GM18868 (cell line): ENCODE data around the gene TCERG1L.
"Not testable (repeated sequence)": the region's sequence is repeated elsewhere in the genome, so short reads cannot be mapped to it uniquely, and the experiment has no call there.

Experiments used
- ATAC-seq: cut with Tn5 transposase; IDR thresholded peaks from one replicate; pipeline ENCODE4 v1.9.1; 2021; ENCODE audit warnings: mild to moderate bottlenecking, moderate library complexity; ENCODE audit not compliant: unreplicated experiment

TCERG1L gene

DNA sequence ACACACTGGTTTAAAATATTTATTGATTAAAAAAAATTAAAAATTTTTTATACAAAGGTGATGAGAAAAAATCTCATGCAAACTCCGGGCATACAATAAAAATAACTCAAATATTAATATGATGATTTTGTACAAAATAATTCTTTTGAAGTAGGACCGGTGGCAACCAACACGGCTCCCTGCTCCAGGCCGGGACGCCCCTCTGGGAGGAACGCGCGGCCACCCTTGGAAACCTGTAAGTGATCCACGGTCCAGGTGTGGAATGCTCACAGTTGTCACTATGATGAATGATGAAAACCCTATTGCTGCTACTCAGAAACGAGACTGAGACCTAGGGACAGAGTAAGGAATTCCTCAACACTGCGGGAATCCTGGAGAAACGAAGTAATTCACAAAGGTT lies 219.1 kb downstream of the TCERG1L start:
- no peak for ATAC-seq

DNA sequence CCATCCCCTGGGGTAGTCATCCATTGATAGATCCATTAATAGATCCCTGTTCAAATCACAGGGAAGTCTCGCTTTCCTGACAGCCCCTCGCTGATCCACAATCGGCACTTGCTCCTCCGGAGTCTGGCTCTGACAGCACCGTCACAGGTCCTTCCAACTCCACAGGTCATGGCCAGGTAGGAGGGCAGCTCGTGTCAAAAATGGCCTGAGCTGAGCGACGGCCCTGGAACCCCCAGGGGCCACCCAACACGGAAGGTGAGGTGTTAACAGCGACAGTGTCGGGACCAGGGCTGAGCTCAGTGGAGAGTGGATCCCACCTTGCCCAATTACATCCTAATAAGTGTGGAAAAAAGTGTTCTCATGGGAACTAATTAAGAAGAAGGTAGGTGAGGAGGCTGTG lies 219.8 kb downstream of the TCERG1L start:
- ATAC-seq: no peak

- ATAC-seq: no peak
Observed at GRCh38 chr10:131090761-131091661, 220.5 kb downstream of the TCERG1L start.

GRCh38 chr10:131089861-131090260 lies 221.7 kb downstream of the TCERG1L start:
- ATAC-seq: no peak

DNA sequence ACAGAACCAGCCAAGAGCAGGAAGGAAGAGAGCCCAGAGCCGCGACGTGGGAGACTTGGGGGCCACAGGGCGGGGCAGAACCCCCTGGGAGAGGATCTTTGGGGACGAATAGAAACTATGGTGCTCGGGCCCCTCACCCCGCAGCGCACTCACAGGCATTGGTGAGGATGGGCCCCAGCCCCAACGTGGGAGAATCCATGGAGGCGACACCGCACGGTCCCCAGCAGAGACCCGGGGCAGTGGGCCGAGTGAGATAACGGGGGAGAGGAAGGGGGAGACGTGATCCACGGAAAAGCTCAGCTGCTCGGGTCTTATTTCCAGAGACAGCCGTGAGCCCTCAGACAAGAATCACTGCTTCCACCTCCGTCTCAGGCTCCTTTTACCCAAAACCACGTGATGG lies 222.4 kb downstream of the TCERG1L start:
- ATAC-seq: no peak

- no peak for ATAC-seq
Observed at GRCh38 chr10:131088619-131089018, 222.9 kb downstream of the TCERG1L start.

- no peak for ATAC-seq
Observed at GRCh38 chr10:131087464-131088215, 223.9 kb downstream of the TCERG1L start.

- no peak for ATAC-seq
Observed at GRCh38 chr10:131086511-131086910, 225.0 kb downstream of the TCERG1L start.

DNA sequence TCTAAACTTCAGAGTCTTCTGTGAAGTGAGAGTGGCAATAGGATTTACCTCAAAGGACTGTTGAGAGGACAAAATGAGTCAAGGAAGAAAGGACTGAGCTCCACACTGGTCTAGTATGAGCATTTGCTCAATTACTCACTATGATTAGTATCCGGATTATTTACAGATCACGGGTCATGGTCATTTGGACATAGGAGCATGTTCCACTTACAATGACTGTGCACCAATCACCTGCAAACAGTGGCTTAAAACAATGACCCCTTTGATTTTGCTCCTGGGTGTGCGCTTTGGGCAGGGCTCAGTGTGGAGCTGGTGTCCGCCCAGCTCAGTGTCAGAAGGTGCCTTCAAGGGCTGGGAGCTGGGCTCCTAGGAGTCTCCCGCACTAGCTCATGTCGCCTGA lies 225.4 kb downstream of the TCERG1L start:
- no peak for ATAC-seq

DNA sequence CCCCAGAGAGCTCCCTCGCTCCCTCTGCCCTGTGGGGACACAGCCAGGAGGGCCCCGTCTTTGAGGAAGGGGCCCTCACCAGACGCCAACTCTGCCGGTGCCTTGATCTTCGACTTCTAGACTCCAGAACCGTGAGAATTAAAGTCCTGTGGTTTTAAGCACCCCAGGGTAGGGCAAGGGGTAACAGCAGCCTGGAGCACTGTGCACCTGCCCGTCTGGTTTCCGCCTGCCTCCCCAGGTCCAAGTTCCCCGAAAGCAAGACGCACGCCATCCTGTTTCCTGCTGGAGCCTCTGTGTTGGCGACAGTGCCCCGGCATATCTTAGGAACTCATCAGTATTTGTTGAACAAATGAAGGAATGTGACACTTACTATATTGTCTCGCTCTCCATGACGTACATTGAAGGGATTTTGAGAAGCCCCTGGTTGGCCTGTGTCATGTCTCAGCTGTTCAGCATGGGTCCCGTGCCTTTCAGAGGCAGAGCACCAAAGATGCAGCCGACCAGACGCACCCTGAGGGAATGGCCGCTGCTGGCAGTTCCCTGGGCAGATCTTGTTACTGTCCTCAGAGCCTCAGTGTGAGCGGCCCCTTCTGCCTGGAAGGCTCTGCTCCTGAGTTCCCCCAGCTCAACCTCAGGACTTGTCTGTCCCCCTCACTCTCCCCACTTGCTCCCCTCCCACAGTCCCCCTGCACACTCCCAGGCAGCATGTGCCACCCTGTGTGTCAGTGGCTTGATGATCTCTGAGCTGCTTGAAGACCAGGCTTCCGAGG lies 226.2 kb downstream of the TCERG1L start:
- no peak for ATAC-seq

DNA sequence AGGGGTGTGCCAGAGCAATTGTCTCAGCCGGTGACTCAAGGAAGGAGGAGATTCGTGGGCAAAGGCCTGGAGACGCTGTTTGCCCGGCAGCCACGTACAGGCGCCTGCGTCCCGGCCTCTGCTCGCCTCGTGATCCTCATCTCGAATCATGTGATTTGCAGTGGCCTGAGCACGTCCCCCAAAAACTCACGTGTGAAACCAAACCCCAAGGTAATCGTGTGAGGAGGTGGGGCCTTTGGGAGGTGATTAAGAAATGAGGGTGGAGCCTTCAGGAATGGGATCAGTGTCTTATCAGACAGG lies 226.8 kb downstream of the TCERG1L start:
- ATAC-seq: no peak

DNA sequence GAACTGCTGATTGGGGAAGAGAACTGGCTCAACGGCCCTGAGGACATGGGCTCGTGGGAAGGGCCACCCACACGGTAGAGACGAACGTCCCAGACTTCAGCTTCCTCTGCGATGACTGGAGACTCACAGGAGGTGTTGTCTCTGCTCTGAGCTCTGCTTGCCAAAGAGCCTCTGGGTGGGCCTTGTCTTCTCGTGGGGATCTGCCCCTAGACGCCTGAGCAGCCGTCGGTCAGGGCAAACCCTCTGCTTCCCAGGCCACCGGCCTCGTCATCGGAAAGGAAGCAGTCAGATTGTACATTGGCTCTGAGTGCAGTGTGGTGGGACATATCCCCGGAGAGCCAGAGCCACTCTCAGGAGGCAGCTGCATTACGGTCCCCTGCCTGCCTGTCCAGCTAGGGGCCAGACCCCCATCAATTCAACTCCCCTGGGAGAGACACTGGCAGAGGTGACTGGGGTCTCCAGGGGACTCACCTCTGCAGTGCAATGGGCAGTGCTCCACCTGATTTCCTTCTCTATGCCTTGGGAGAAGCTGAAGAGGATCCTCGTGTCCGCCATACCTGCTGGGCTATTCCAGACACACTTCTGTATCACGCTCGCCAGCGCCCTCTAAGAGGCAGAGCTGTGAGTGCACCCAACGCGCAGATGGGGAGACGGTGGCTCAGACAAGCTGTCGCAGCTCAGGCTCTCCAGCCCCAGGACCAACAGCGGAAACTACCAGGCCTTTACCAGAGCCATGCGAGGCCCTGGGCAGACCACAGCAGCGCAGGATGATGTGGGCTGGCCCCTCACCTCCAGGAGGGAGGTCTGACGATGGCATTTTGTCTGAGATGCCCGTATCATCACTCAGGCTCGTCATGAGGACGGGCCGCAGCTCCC lies 227.4 kb downstream of the TCERG1L start:
- no peak for ATAC-seq

DNA sequence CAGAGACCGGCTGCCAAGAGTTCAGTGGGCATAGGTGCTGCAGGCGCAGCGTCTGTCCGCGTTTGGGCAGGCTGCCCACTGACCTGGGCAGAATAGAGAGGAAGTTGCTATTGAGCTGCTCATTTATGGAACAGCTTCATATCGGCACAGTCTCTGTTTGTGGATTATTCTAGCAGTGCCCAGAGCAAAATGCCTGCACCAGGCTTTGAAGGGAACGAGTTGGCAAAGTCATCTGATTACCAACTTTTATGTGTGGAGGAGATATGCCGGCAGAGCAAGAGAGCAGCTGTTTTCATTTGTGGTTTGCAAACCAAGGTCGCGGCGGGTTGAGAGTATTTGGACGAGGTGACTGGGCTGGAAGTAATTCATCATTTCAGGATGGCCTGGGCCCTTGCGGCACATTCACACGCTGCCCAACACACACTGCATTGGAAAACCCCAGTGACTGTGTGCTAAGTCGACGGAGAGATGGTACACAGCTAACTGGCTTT lies 228.5 kb downstream of the TCERG1L start:
- ATAC-seq: no peak

- no peak for ATAC-seq
Observed at GRCh38 chr10:131082201-131082850, 229.2 kb downstream of the TCERG1L start.

DNA sequence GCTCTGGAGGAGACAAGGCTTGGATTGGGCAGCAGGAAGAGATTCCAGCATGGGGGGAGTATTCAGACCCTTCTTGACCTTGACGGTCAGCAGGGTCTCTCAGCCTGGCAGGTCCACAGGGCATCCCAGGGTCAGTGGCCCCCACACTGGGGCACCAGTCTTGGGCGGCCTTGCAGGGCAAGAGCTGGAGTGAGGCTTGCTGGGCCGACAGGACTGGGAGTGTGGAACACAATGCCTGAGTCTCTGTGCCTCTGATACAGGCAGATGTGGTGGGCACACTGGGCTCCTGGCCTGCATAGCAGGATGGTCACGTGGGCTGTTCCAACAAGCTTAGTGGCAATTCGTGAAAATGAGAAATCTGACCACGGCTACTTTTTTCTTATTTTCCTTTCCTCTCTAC lies 229.7 kb downstream of the TCERG1L start:
- ATAC-seq: no peak

GRCh38 chr10:131081376-131081775 lies 230.1 kb downstream of the TCERG1L start:
- no peak for ATAC-seq

DNA sequence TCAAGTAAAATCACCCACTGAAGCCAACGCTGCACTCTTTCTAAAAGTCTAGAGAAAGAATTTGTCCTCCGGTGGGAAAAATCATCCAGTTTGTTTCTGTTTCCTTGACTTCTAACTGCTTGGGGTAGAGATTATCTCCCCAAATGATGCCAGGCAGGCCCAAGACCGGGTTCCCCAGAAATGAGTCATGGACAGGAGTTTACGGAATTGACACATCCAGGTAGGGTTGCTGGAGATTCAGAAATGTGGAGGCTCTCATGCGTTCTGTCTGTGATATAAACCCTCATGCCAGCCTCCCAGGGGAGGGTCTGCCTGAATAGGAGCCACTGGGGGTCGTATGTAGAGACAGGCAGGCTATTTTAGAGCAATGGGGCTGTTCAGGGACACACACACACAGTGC lies 230.9 kb downstream of the TCERG1L start:
- no peak for ATAC-seq

DNA sequence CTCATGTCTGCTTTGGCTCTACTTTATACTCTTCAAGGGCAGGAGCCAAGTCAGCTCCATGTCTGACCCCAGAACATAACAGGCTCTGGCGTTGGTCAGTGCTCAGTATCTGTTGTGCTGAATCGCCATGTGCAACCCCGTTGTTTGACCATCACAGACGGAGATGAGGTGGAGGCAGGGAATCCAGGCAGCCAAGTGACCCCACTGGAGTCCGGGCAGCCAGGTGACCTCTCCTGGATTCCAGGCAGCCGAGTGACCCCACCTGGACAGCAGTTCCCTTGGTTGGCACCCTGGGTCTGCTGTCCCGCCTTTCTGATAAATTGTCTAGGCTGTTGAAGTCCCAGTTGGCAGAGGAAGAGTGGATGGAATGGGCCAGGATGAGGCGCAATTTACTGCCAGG lies 232.2 kb downstream of the TCERG1L start:
- no peak for ATAC-seq

DNA sequence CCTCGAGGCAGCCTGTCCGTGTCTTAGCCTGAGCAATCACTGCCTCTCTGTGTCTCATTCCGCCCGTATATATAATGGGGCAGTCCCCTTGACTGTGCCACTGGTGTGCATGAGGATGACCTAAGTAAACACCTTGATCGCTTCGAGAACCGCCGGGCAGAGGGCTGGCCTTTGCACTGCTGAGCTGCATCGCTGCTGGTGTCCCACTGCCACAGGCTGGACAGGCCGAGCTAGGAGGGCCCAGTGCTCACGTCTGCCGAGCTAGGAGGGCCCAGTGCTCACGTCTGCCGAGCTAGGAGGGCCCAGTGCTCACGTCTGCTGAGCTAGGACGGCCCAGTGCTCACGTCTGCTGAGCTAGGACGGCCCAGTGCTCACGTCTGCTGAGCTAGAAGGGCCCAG lies 232.6 kb downstream of the TCERG1L start:
- not testable (repeated sequence) for ATAC-seq
